HG03571 (cell line): ENCODE measurements around the gene ACBD7.
A peak's percentile ranks its signal among the peaks of the same experiment; 100 is the strongest.

Experiments
- ATAC-seq: cut with Tn5 transposase; IDR thresholded peaks from one replicate; pipeline ENCODE4 v1.9.1; 2021; ENCODE audit not compliant: unreplicated experiment

ACBD7 gene

DNA sequence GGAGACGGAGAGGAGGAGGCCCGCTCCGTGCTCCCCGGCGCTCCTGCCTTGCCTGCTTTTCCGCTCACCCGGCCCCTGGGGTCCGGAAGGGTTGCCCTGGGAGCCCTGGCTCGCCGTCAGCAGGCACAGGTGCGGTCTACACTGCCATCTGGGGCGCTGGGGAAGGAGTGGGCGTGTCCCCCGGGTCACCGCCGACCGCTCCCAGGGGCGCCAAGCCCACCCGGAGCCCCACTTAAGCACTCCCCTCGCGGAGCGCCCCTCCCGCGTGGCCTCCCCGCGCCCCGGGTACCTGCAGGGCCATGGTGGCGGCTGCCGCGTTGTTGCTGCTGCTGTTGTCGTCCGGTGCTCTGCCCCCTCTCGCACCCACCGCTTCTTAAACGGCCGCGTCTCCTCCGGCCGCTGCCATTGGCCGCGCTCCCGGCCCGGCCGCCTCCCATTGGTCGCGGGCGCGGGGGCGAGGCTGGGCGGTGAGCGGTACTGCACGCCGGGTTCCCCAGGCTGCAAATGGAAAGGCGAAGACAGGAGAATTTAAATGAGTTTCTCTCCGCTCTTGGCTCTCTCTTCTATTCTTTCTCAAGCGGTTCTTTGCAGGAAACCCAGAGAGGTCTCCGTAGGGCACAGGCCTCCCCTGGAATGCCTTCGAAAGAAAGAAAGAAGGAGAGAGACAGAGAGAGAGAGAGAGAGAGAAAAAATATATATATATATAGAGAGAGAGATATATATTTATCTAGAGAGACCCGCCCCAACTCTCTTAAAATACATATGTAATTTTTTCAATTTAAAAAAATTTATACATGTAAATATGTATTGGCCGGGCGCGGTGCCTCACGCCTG lies at the start of gene ACBD7:
Gene ACBD7, minus strand, starts transcription at position 349 of the 834 bp plus-strand sequence. Its CDS starts 48 bp downstream, at position 301.
- ATAC-seq = peak; percentile 99

DNA sequence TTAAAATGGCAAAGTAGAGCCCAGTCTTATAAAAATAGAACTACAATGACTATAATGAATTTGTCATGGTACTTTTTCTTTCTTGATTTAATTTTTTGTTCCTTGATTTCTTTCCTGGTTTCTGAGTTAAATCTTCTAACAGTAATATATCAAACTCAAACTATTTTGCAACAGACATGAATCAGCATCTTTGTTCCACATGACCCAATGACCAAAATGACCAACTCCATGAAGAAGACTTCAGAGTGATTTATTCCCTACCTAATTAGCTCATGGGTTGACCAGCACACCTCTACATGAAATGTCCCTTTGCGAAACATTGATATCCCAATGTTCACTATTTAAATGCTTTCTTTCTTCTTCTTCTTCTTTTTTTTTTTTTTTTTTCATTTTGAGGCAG lies 49.1 kb upstream of the ACBD7 start:
- ATAC-seq = no peak

DNA sequence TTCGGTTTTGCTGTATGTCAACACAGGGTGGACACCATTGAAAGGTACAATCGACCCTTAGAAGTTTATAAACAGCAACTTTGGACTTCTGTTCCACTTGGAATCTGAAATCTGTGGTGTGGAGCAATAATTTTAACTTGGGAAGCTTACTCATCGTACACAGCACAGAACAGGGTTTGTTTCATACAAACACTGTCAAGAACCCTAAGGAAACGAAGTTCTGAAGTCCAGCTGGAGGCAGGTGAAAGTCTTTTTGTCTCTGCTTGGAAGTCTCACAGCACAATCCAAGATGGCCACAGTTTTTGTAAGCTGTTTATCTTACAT lies 48.4 kb upstream of the ACBD7 start:
- ATAC-seq = no peak

DNA sequence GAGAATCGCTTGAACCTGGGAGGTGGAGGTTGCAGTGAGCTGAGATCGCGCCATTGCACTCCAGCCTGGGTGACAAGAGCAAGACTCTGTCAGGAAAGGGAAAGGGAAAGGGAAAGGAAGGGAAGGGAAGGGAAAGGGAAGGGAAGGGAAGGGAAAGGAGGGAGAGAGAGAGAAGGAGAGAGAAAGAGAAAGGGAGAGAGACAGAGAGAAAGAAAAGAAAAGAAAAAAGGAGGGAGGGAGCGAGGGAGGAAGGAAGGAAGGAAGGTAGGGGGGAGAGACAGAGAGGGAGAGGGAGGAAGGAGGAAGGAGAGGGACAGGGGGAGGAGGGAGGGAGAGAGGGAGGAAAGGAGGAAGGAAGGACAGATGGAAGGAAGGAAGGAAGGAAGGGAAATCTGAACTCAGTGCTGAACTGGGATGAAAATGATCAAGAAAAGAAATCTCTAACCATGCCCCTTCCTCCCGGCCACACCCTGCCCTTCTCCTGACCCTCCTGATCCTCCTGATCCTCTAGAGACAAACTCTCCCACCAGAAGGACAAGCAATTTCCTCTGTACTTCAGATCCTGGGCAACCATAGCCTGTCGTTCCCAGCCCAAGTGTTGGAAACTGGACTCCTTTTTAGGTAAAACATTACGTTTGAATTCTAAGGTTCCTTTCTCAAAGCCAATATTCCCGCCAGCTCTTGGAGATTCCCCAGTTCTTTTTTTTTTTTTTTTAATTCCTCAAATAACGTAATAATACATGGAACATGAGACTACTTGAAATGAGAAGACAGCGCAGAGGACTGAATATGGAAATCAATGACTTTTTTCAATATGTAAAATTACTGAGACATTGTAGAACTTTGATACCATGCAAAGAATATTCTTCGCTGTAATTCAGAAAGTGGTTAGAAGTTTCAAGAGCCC lies 47.8 kb upstream of the ACBD7 start:
- no peak for ATAC-seq

DNA sequence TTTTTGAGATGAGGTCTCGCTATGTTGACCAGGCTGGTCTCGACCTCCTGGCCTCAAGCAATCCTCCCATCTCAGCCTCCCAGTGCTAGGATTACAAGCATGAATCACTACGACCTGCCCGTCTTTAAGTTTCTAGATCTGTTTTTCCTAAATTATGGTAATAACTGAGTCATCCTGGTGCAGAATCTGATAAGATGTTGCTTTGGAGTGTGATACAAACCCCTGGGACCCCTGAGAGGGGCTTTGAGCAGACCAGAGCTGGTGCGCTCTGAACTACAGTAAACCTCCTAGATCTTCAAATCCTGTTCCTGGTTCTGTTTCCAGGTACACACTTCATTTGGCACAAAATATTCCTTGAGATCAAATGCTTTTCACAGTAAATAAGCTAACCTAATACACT lies 42.8 kb upstream of the ACBD7 start:
- no peak for ATAC-seq

DNA sequence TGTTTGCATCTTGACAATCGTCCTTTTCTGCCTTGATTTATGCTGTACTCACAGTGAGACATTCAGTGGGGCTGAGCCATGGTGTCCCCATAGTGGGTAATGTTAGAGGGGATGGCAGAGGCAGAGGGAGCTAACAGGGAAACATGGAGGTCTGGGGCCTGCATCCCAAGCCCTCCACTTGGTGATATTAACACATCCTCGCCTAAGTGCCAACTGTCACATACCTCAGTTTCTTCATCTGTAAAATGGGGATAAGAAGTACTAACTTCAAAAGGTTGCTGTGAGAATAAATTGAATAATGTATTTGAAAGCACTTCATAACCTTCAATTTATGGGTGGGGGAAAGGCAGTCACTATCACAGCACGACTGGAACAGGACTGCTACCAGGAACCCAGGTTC lies 36.3 kb upstream of the ACBD7 start:
- no peak for ATAC-seq

DNA sequence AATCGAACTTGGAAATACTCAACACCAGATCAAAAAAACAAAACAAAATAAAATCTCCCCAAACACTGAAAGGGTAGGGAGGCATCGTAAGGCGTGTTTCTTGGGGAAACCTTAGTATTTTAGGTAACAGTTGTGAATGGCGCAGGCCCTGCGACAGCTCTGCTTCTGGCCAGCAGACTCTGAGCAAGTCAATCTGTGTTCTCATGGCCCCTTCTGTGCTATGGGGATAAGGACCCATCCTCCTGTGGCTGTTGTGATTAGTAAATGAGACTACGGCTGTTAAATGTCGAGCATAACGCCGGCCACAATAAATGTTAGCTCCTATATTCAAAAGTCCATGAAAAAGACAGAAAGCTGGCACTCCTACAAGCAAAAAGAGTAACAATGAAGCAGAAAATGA lies 35.6 kb upstream of the ACBD7 start:
- no peak for ATAC-seq

DNA sequence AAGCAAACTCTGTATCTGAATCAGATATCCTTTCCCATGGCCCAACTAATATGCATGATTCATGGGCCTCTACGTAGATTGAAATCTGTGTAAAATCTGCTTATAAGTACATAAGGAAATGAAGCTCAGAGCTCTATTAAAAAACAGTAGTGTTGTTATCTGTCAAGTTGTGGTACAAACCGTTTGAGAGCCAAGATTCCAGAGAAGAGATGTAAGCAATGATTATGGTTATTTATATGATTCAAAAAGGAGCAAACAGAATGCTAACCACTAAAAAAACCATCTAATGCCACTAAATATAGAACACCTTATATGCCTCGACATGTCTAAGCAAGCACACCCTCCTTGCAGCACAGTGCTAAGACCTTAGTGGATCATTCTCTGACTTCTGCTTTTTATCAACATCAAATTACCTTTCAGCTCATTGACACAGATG lies 35.2 kb upstream of the ACBD7 start:
- ATAC-seq = no peak

DNA sequence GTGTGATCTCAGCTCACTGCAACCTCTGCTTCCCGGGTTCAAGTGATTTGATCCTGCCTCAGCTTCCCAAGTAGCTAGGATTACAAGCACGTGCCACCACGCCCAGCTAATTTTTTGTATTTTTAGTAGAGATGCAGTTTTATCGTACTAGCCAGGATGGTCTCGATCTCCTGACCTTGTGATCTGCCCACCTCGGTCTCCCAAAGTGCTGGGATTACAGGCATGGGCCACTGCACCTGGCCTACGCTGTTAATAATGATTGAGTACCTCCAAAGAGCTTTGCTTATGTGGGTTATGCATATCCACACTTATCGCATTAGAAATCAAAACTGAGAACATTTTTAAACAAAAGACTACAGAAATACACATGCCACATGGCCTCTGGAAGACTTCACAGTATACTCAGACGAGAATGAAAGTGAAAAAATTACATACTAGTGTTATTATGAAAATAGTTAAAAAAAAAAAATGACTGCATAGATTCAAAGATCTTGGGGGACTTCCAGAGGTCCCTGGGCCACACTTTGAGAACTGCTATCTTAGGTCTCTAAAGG lies 34.0 kb upstream of the ACBD7 start:
- ATAC-seq = peak; percentile 74

DNA sequence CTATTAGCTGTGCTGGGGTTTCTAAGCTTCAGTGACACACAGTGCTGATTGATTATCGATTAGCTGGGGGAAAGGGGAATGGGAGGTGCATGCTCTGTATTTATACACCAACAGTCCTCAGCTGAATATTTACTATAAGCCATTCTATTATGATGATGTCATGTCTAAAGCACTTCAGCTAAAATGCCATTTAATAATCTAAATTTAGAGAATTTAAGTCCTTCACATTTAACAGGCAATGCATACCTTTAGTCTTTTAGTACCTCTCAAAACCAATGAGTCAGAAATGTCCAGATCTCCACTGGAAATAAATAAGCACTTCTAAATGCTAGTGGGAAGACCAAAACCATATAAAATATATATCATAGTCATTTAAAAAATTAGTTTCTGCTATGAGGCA lies 33.1 kb upstream of the ACBD7 start:
- ATAC-seq = no peak

DNA sequence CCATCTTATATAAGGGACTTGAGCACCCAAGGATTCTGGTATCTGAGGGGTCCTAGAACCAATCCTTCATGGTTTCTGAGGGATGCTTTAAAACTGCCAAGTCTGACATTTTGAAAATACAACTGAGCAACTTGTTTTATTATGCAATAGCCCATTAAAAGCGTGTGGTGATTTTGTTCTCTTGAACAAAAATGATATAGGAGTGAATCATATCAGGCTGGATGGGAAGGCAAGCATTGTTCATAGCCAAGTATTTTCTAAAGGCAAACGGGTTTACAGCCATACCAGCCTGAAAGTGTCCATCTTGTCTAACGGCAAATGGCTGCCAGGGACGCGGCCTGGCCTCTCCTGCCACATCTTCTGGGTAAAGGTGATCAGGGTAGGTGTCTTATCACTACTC lies 31.9 kb upstream of the ACBD7 start:
- no peak for ATAC-seq

DNA sequence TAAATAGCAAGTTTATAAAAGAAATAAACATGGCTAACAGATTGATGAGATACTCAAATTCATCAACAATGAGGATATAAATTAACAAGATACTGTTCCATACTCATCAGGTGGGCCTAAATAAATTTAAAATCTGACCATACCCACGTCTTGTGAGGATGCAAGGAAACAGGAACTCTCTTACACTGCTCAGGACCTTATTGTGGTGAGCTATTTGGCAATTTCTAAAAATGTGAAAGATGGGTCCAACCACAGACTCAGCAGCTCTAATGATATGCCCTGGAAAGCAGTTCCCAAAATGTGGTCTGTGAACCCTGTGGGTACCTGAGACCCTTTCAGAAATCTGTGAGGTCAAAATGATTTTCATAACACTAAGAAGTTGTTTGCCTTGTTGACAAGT lies 30.0 kb upstream of the ACBD7 start:
- ATAC-seq = no peak

DNA sequence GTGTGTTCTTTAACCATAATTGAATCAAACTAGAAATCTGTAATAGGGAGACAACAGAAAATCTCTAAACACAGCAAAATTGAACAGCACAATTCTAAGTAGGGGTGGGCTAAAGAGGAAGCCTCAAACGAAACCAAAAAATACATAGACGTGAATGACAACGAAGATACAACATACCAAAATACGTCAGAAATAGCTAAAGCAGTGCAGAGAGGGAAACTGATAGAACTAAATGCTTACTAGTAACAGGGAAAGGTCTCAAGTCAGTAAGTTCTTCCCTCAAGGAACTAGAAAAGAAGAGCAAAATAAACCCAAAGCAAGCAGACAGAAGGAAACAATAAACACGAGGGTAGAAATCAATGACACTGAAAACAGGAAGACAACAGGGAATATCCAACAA lies 27.6 kb upstream of the ACBD7 start:
- no peak for ATAC-seq

DNA sequence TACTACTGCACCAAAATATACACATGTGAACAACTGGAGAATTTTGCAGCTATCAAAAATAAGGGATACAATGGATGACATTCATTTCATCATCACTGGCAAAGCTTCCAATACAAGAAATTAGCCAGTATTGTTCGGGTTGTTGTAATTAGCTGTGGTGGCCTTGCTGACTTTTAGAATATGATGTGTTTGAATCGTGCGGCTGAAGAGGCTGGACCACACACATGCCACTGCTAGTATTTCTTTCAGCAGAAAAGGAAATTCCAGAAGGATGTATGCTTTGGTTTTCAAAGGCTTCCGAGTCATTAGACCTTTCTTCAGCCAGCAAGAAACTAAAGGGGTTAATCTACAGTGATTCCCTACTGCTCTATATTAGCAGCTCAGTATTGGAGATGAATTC lies 25.2 kb upstream of the ACBD7 start:
- ATAC-seq = no peak

DNA sequence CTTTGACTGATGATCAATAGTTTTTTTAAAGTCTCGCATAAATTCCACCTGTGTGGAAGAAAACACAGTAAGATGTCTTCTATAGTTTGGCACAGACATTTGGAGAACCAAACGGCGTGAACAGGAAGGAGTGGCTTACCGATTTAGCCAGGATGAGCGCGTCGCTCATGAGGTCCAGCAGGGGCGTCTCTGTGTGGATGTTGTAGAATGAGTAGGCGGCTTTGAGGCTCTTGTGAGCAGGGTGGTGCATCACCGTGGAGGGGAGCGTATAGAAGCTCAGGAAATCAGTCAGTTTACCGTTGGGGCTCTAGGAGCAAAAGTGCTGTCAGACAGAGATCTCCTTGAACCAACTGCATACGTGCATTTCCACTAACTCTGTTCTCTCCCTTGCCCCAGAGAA lies 24.1 kb upstream of the ACBD7 start:
- no peak for ATAC-seq

DNA sequence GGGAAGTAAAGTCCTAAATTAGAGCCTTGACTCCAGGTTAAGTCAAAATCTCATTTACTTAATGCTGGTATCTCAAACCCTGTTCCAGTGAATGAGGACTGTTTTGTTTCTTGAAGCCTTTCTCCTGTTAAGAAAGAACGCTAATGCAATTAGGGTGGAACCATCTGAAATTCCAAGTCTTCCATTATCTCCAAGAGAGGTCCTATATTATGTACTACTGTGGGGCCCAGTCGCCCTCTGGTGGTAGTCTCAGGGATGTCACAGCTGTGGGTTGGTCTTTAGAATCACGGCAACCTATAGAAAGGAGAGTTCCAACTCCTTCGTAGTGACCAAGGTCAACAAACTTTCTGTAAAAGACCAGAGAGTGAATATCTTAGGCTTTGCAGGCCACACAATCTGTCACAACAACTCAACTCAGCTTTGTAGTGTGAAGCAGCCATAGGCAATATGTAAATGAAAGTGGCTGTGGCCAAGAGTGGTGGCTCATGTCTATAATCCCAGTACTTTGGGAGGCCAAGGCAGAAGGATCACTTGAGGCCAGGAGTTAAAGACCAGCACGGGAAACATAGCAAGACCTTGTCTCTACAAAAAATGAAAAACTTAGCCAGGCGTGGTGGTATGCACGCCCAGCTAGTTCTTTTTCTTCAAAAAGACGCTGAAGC lies 17.9 kb upstream of the ACBD7 start:
- peak; percentile 80 for ATAC-seq

DNA sequence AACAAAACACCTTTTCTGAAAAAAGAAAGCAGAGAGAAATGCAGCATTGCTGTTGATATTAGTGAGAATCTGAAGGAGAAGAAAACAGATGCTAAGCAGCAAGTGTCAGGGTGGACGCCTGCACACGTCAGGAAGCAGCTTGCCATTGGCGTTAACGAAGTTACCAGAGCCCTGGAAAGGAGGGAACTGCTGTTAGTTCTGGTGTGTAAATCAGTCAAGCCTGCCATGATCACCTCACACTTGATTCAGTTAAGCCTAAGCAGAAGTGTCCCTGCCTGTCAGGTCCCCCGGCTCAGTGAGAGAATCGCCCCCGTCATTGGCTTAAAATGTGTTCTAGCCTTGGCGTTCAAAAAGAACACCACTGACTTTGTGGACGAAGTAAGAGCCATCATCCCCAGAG lies 14.9 kb upstream of the ACBD7 start:
- no peak for ATAC-seq

DNA sequence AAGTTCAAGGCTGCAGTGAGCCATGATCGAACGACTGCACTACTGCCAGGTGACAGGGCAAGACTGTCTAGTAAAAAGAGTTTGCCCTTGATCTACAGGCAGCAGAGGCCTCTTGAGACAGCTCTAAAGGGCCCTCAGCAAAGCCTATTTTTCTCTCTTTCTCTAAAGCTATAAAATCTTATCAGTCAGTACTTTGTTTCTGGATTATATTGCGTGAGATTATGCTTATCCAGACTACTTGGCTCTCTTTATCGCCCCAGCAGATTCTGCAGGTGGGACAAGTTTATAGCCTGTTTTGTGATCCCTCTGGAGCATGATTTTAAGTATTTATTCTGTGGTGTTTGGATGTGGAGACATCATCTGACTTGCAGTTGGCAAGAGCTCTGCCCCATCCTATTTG lies 11.3 kb upstream of the ACBD7 start:
- ATAC-seq = no peak

DNA sequence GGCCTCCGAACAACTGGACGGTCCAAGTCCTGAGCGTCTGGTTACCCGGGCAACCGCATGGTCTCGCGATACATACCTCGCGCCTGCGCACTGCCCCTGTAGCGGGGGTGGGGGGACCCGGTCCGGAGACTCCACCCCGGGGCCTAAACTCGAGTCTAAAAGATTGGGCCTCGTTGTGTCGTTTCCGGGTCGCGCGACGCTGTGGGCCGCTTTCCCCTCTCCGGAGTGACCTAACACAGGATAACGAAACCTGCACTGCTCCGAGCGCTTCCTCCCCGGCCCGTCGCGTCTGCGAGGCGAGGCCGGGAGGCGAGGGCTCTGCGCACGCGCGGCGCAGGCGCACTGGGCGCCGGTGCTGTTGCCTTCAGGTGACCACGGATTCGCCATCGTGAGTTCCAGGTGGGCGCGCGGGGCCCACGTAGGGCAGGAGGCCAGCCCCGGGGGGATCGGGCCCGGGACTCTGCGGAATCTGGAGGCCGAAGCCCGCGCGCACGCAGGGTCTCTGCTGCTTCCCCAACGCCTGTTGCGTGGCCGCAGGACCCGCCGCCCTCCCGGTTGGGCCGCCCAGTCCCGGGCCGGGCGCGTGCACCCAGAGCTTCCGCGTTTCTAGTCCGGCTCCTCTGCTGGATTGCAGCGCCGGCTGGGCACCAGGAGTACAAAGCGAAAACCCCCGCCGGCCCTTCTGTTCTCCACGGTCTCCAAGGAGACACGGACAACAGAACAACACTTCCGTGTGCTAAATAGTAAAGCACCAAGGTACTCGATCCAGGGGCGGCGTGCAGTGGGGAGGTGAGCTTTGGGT lies 8.6 kb upstream of the ACBD7 start, which contains the start of gene RPP38:
Gene RPP38, plus strand, starts transcription at position 345 of the 802 bp plus-strand sequence. CDS start 5,960 bp downstream, outside the sequence.
- ATAC-seq = peak; percentile 83

DNA sequence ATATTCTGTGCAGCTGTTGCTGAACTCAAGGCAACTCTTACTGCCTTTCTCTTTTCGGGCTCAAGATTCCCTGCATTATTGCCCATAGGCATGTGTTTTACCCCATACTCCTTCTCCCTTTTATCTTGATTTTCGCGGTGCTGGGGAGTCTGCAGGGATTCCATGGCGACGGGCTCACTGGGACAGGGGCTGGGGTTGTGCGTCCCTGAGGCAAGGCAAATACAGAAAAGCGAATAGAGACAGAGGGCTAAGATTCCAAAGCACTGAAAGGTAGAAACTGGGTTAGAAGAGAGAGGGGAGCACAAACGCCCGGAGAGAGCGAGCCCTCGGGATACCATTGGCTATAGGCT lies 8.1 kb upstream of the ACBD7 start:
- peak; percentile 6 for ATAC-seq
